ENCODE results near the gene SHMT2. TPM values are rescaled to one million over a fixed set of nuclear protein-coding genes. Genes with fewer than 3 reads are reported as not detected.

The SHMT2 gene
- total and polyA plus RNA-seq, 2 donors, result 37.0 to 63.1 TPM

- Histone ChIP-seq H3K4me3 (ENCODE audit: low read length in 2 of 2) (peak overlapping the region; percentile 27 to 45), H3K27ac (ENCODE audit: low read depth in 1 of 2, low read length in 1 of 2) (no peak overlapping the region), H3K9me3 (ENCODE audit: control insufficient read depth in 2 of 2, insufficient read depth in 1 of 2, low read length in 1 of 2) (peaks cover 0 to 31% of the 10 kb centered on the region in 2 donors), H3K27me3 (ENCODE audit: control insufficient read depth in 2 of 2, insufficient read depth in 1 of 2, low read length in 1 of 2) (peaks cover 53 to 60% of the 10 kb centered on the region in 2 donors), H3K4me1 (ENCODE audit: control insufficient read depth in 2 of 2, insufficient read depth in 2 of 2, low read length in 2 of 2) (peaks cover 21 to 50% of the 10 kb centered on the region in 2 donors), H3K36me3 (ENCODE audit: control insufficient read depth in 2 of 2, insufficient read depth in 2 of 2, low read length in 1 of 2) (no peaks in the 10 kb centered on the region)
- DNase-seq (ENCODE audit: low read depth in 6 of 9, low spot score in 9 of 9), result peak in 8 of 9 donors; percentile 61 to 89 (median 76)
- WGBS, result 9% methylated on average over 41 of the region's 41 CpGs
Measured at GRCh38 chr12:57243521-57244311, 14.2 kb downstream of the SHMT2 start.

- peaks cover 48 to 54% of the 10 kb centered on the region in 2 donors for H3K27me3 ChIP-seq (ENCODE audit: control insufficient read depth in 2 of 2, insufficient read depth in 1 of 2, low read length in 1 of 2)
- no peak overlapping the region for H3K4me3 ChIP-seq (ENCODE audit: low read length in 2 of 2)
- no peak for DNase-seq (ENCODE audit: low read depth in 6 of 9, low spot score in 9 of 9)
- H3K9me3 ChIP-seq (ENCODE audit: control insufficient read depth in 2 of 2, insufficient read depth in 1 of 2, low read length in 1 of 2), result peaks cover 0 to 29% of the 10 kb centered on the region in 2 donors
- H3K36me3 ChIP-seq (ENCODE audit: control insufficient read depth in 2 of 2, insufficient read depth in 2 of 2, low read length in 1 of 2), result no peaks in the 10 kb centered on the region
- H3K4me1 ChIP-seq (ENCODE audit: control insufficient read depth in 2 of 2, insufficient read depth in 2 of 2, low read length in 2 of 2), result peaks cover 21 to 50% of the 10 kb centered on the region in 2 donors
- WGBS, result 88% methylated on average over 6 of the region's 6 CpGs
- H3K27ac ChIP-seq (ENCODE audit: low read depth in 1 of 2, low read length in 1 of 2), result no peak overlapping the region
Measured at GRCh38 chr12:57244312-57244696, 14.8 kb downstream of the SHMT2 start.

- WGBS, result 100% methylated on average over 1 of the region's 1 CpG
Measured at GRCh38 chr12:57247041-57247440, 17.5 kb downstream of the SHMT2 start.

GRCh38 chr12:57248934-57249742 is 19.6 kb downstream of the SHMT2 start:
- WGBS, result 70% methylated on average over 7 of the region's 7 CpGs
- peaks cover 0 to 5% of the 10 kb centered on the region in 2 donors for H3K9me3 ChIP-seq (ENCODE audit: control insufficient read depth in 2 of 2, insufficient read depth in 1 of 2, low read length in 1 of 2)
- peaks cover 1 to 5% of the 10 kb centered on the region in 2 donors for H3K27me3 ChIP-seq (ENCODE audit: control insufficient read depth in 2 of 2, insufficient read depth in 1 of 2, low read length in 1 of 2)
- no peak overlapping the region for H3K4me3 ChIP-seq (ENCODE audit: low read length in 2 of 2)
- no peak for DNase-seq (ENCODE audit: low read depth in 6 of 9, low spot score in 9 of 9)
- no peak overlapping the region for H3K27ac ChIP-seq (ENCODE audit: low read depth in 1 of 2, low read length in 1 of 2)
- peaks cover 2 to 10% of the 10 kb centered on the region in 2 donors for H3K4me1 ChIP-seq (ENCODE audit: control insufficient read depth in 2 of 2, insufficient read depth in 2 of 2, low read length in 2 of 2)
- peaks cover 0 to 4% of the 10 kb centered on the region in 2 donors for H3K36me3 ChIP-seq (ENCODE audit: control insufficient read depth in 2 of 2, insufficient read depth in 2 of 2, low read length in 1 of 2)

More at GRCh38 chr12:57247041-57247440, 17.5 kb downstream of the SHMT2 start:
- Histone ChIP-seq H3K27ac (ENCODE audit: low read depth in 1 of 2, low read length in 1 of 2) (no peak overlapping the region), H3K36me3 (ENCODE audit: control insufficient read depth in 2 of 2, insufficient read depth in 2 of 2, low read length in 1 of 2) (no peaks in the 10 kb centered on the region), H3K9me3 (ENCODE audit: control insufficient read depth in 2 of 2, insufficient read depth in 1 of 2, low read length in 1 of 2) (peaks cover 0 to 15% of the 10 kb centered on the region in 2 donors), H3K27me3 (ENCODE audit: control insufficient read depth in 2 of 2, insufficient read depth in 1 of 2, low read length in 1 of 2) (peaks cover 21 to 26% of the 10 kb centered on the region in 2 donors), H3K4me1 (ENCODE audit: control insufficient read depth in 2 of 2, insufficient read depth in 2 of 2, low read length in 2 of 2) (peaks cover 9 to 28% of the 10 kb centered on the region in 2 donors), H3K4me3 (ENCODE audit: low read length in 2 of 2) (no peak overlapping the region)
- no peak for DNase-seq (ENCODE audit: low read depth in 6 of 9, low spot score in 9 of 9)

GRCh38 chr12:57250541-57250940 is 21.0 kb downstream of the SHMT2 start:
- H3K4me1 ChIP-seq (ENCODE audit: control insufficient read depth in 2 of 2, insufficient read depth in 2 of 2, low read length in 2 of 2), result peaks cover 2 to 10% of the 10 kb centered on the region in 2 donors
- WGBS, result 95% methylated on average over 3 of the region's 3 CpGs
- no peak for DNase-seq (ENCODE audit: low read depth in 6 of 9, low spot score in 9 of 9)
- no peaks in the 10 kb centered on the region for H3K27me3 ChIP-seq (ENCODE audit: control insufficient read depth in 2 of 2, insufficient read depth in 1 of 2, low read length in 1 of 2)
- peaks cover 0 to 5% of the 10 kb centered on the region in 2 donors for H3K9me3 ChIP-seq (ENCODE audit: control insufficient read depth in 2 of 2, insufficient read depth in 1 of 2, low read length in 1 of 2)
- no peak overlapping the region for H3K27ac ChIP-seq (ENCODE audit: low read depth in 1 of 2, low read length in 1 of 2)
- no peak overlapping the region for H3K4me3 ChIP-seq (ENCODE audit: low read length in 2 of 2)
- H3K36me3 ChIP-seq (ENCODE audit: control insufficient read depth in 2 of 2, insufficient read depth in 2 of 2, low read length in 1 of 2), result peaks cover 9 to 12% of the 10 kb centered on the region in 2 donors

GRCh38 chr12:57250956-57251355 is 21.4 kb downstream of the SHMT2 start, which contains the start of gene STAC3:
STAC3 (minus strand) TSS chr12:57251187; CDS start chr12:57249636, 1,551 bp downstream.
- H3K36me3 ChIP-seq (ENCODE audit: control insufficient read depth in 2 of 2, insufficient read depth in 2 of 2, low read length in 1 of 2), result peaks cover 13 to 16% of the 10 kb centered on the region in 2 donors
- H3K4me1 ChIP-seq (ENCODE audit: control insufficient read depth in 2 of 2, insufficient read depth in 2 of 2, low read length in 2 of 2), result peaks cover 2 to 10% of the 10 kb centered on the region in 2 donors
- H3K9me3 ChIP-seq (ENCODE audit: control insufficient read depth in 2 of 2, insufficient read depth in 1 of 2, low read length in 1 of 2), result peaks cover 0 to 5% of the 10 kb centered on the region in 2 donors
- WGBS, result 93% methylated on average over 7 of the region's 7 CpGs
- H3K27me3 ChIP-seq (ENCODE audit: control insufficient read depth in 2 of 2, insufficient read depth in 1 of 2, low read length in 1 of 2), result no peaks in the 10 kb centered on the region
- no peak within 1 kb of the TSS for H3K4me3 ChIP-seq (ENCODE audit: low read length in 2 of 2)
- no peak for DNase-seq (ENCODE audit: low read depth in 6 of 9, low spot score in 9 of 9)
- H3K27ac ChIP-seq (ENCODE audit: low read depth in 1 of 2, low read length in 1 of 2), result no peak within 1 kb of the TSS

- H3K27ac ChIP-seq (ENCODE audit: low read depth in 1 of 2, low read length in 1 of 2), result no peak overlapping the region
- no peaks in the 10 kb centered on the region for H3K27me3 ChIP-seq (ENCODE audit: control insufficient read depth in 2 of 2, insufficient read depth in 1 of 2, low read length in 1 of 2)
- H3K4me3 ChIP-seq (ENCODE audit: low read length in 2 of 2), result no peak overlapping the region
- H3K9me3 ChIP-seq (ENCODE audit: control insufficient read depth in 2 of 2, insufficient read depth in 1 of 2, low read length in 1 of 2), result no peaks in the 10 kb centered on the region
- WGBS, result 98% methylated on average over 14 of the region's 14 CpGs
- no peak for DNase-seq (ENCODE audit: low read depth in 6 of 9, low spot score in 9 of 9)
- H3K4me1 ChIP-seq (ENCODE audit: control insufficient read depth in 2 of 2, insufficient read depth in 2 of 2, low read length in 2 of 2), result no peaks in the 10 kb centered on the region
- peaks cover 39 to 43% of the 10 kb centered on the region in 2 donors for H3K36me3 ChIP-seq (ENCODE audit: control insufficient read depth in 2 of 2, insufficient read depth in 2 of 2, low read length in 1 of 2)
Measured at GRCh38 chr12:57254506-57255280, 25.2 kb downstream of the SHMT2 start.

GRCh38 chr12:57255916-57256315 is 26.4 kb downstream of the SHMT2 start:
- DNase-seq (ENCODE audit: low read depth in 6 of 9, low spot score in 9 of 9), result no peak
- Histone ChIP-seq H3K4me1 (ENCODE audit: control insufficient read depth in 2 of 2, insufficient read depth in 2 of 2, low read length in 2 of 2) (no peaks in the 10 kb centered on the region), H3K27ac (ENCODE audit: low read depth in 1 of 2, low read length in 1 of 2) (no peak overlapping the region), H3K4me3 (ENCODE audit: low read length in 2 of 2) (no peak overlapping the region), H3K27me3 (ENCODE audit: control insufficient read depth in 2 of 2, insufficient read depth in 1 of 2, low read length in 1 of 2) (no peaks in the 10 kb centered on the region), H3K36me3 (ENCODE audit: control insufficient read depth in 2 of 2, insufficient read depth in 2 of 2, low read length in 1 of 2) (peaks cover 50 to 54% of the 10 kb centered on the region in 2 donors), H3K9me3 (ENCODE audit: control insufficient read depth in 2 of 2, insufficient read depth in 1 of 2, low read length in 1 of 2) (no peaks in the 10 kb centered on the region)
- 90% methylated on average over 6 of the region's 6 CpGs for WGBS

All from thymus (tissue), 11 donors.